CD14-positive monocyte (primary cell): ENCODE data around the gene NME7. TPM values are rescaled to one million over a fixed set of nuclear protein-coding genes. Genes with fewer than 3 reads are reported as not detected.
"Not testable (repeated sequence)": the region's sequence is repeated elsewhere in the genome, so short reads cannot be mapped to it uniquely, and the experiment has no call there.

Source experiments
- DNase-seq, 3 donors: peaks; one replicate each; pipeline ENCODE4 v3.0.0-alpha.2; 2011 to 2022
- H2AFZ ChIP-seq: 2 replicates; pipeline ENCODE4 v1.6.0; 2012; ENCODE audit warnings: mild to moderate bottlenecking, low read depth, low read length, inconsistent platforms; ENCODE audit not compliant: insufficient read depth, poor library complexity, severe bottlenecking
- H3K27ac ChIP-seq, 2 donors: 1 replicate in 1 of 2; 2 replicates in 1 of 2; pipeline ENCODE4 v1.5.1; 2012 to 2013; ENCODE audit warnings: low read length in 2 of 2, control low read depth in 1 of 2, inconsistent platforms in 1 of 2, low read depth in 1 of 2, mild to moderate bottlenecking in 1 of 2
- H3K27me3 ChIP-seq, 2 donors: one replicate each; pipeline versions ENCODE4 v1.6.0 to v1.6.1; 2011 to 2013; ENCODE audit warnings: low read length in 2 of 2; ENCODE audit not compliant: control insufficient read depth in 2 of 2, insufficient read depth in 2 of 2
- H3K36me3 ChIP-seq, 2 donors: replicated peaks in 1 of 2; 1 replicate in 1 of 2; 2 replicates in 1 of 2; pipeline versions ENCODE4 v1.5.1 to v1.6.1; 2012 to 2013; ENCODE audit warnings: low read length in 2 of 2, control low read depth in 1 of 2, inconsistent platforms in 1 of 2, mild to moderate bottlenecking in 1 of 2; ENCODE audit not compliant: insufficient read depth in 2 of 2, control insufficient read depth in 1 of 2
- H3K4me1 ChIP-seq, 2 donors: 1 replicate in 1 of 2; 2 replicates in 1 of 2; pipeline versions ENCODE4 v1.5.1 to v1.6.1; 2012 to 2013; ENCODE audit warnings: low read length in 2 of 2, control low read depth in 1 of 2, inconsistent platforms in 1 of 2, mild to moderate bottlenecking in 1 of 2, moderate library complexity in 1 of 2; ENCODE audit not compliant: insufficient read depth in 2 of 2, control insufficient read depth in 1 of 2
- H3K4me2 ChIP-seq: replicated peaks from 2 replicates; pipeline ENCODE3; 2012; ENCODE audit warnings: low read length, moderate library complexity, mild to moderate bottlenecking; ENCODE audit not compliant: poor library complexity, severe bottlenecking; ENCODE audit errors: extremely low read depth
- H3K4me3 ChIP-seq, 3 experiments: fragments of 200-600 bp in 1 of 3; sonication (generic) in 1 of 3; replicated peaks in 1 of 3; 1 replicate in 2 of 3; 2 replicates in 1 of 3; pipeline ENCODE4 v1.5.1; 2011 to 2013; ENCODE audit warnings: low read length in 3 of 3, mild to moderate bottlenecking in 3 of 3, control low read depth in 2 of 3, low read depth in 2 of 3, inconsistent platforms in 1 of 3, moderate library complexity in 1 of 3
- H3K79me2 ChIP-seq: 2 replicates; pipeline ENCODE4 v1.6.0; 2012; ENCODE audit warnings: mild to moderate bottlenecking, control low read depth, inconsistent platforms, low read length, moderate library complexity; ENCODE audit not compliant: insufficient read depth
- H3K9ac ChIP-seq: 2 replicates; pipeline ENCODE4 v1.6.0; 2017; ENCODE audit warnings: low read length, mild to moderate bottlenecking; ENCODE audit not compliant: insufficient read depth, poor library complexity, severe bottlenecking
- H3K9me3 ChIP-seq, 2 donors: replicated peaks in 1 of 2; 1 replicate in 1 of 2; 2 replicates in 1 of 2; pipeline versions ENCODE4 v1.5.1 to v1.6.1; 2012 to 2013; ENCODE audit warnings: low read length in 2 of 2, control low read depth in 1 of 2; ENCODE audit not compliant: control insufficient read depth in 1 of 2, insufficient read depth in 1 of 2
- H4K20me1 ChIP-seq: 2 replicates; pipeline ENCODE4 v1.6.0; 2012; ENCODE audit warnings: mild to moderate bottlenecking, low read length, control low read depth, moderate library complexity; ENCODE audit not compliant: insufficient read depth
- H3K27ac Mint-ChIP-seq, 7 donors: one replicate each; pipeline ENCODE4 v1.8.0; 2020; ENCODE audit warnings: mild to moderate bottlenecking in 7 of 7, mixed read lengths in 7 of 7, moderate library complexity in 6 of 7, inconsistent platforms in 2 of 7
- H3K27me3 Mint-ChIP-seq, 3 donors: one replicate each; pipeline ENCODE4 v1.8.0; 2021 to 2022; ENCODE audit warnings: low read depth in 3 of 3, mild to moderate bottlenecking in 3 of 3, mixed read lengths in 3 of 3, moderate library complexity in 3 of 3, inconsistent platforms in 1 of 3
- H3K36me3 Mint-ChIP-seq, 2 donors: one replicate each; pipeline ENCODE4 v1.8.0; 2020; ENCODE audit warnings: mixed read lengths in 2 of 2, inconsistent platforms in 1 of 2, mild to moderate bottlenecking in 1 of 2
- H3K4me1 Mint-ChIP-seq: one replicate; pipeline ENCODE4 v1.8.0; 2020; ENCODE audit warnings: mild to moderate bottlenecking, mixed read lengths
- H3K4me3 Mint-ChIP-seq, 2 donors: one replicate each; pipeline ENCODE4 v1.8.0; 2020; ENCODE audit warnings: mild to moderate bottlenecking in 2 of 2, mixed read lengths in 2 of 2, moderate library complexity in 1 of 2
- H3K9me3 Mint-ChIP-seq, 7 donors: one replicate each; pipeline ENCODE4 v1.8.0; 2020 to 2022; ENCODE audit warnings: mixed read lengths in 7 of 7, mild to moderate bottlenecking in 6 of 7, moderate library complexity in 6 of 7, inconsistent platforms in 2 of 7
- CTCF ChIP-seq: fragments of 200-600 bp; IDR thresholded peaks from one replicate; pipeline ENCODE4 v1.8.0; 2022; ENCODE audit warnings: antibody characterized with exemption, mild to moderate bottlenecking
- WGBS: methylation state at CpG from one replicate; pipeline ENCODE4 v1.1.5; 2013; ENCODE audit warnings: missing lambda C conversion rate; ENCODE audit not compliant: insufficient coverage; 5-methylcytosine and 5-hydroxymethylcytosine counted together
- intact Hi-C, 2 donors: fragments of 100-400 bp; cut with micrococcal nuclease; formaldehyde crosslinking; loops; one replicate each; pipeline versions ENCODE4 v1.15.0 to v1.15.1; 2023
- polyA plus RNA-seq, 3 donors: library from polyadenylated mRNA; depleted of rRNA in 1 of 3; unstranded in 2 of 3; stranded (reverse) in 1 of 3; fragments of 300-500 nt in 2 of 3; fragments of >200 nt in 1 of 3; fragmentation: Illumina TruSeq in 2 of 3; gene quantifications; 1 replicate in 2 of 3; 2 replicates in 1 of 3; pipeline ENCODE4 v1.2.3, GENCODE V29; 2012 to 2021

Gene NME7
- polyA plus RNA-seq, 3 donors: 3.5 to 8.0 (median 6.0) TPM

GRCh38 chr1:169180174-169180573 lies 187.4 kb downstream of the NME7 start:
- Mint-ChIP-seq H3K27me3 (peaks cover 0 to 2% (median 1%) of the 10 kb centered on the region in 3 donors), H3K4me1 (no peaks in the 10 kb centered on the region), H3K27ac (no peak overlapping the region), H3K9me3 (peaks cover 0 to 3% (median 0%) of the 10 kb centered on the region in 7 donors), H3K36me3 (no peaks in the 10 kb centered on the region), H3K4me3 (no peak overlapping the region)
- Histone ChIP-seq H3K4me2 (no peak overlapping the region), H3K9me3 (no peaks in the 10 kb centered on the region), H3K9ac (no peak overlapping the region), H4K20me1 (no peaks in the 10 kb centered on the region), H3K4me1 (no peaks in the 10 kb centered on the region), H3K36me3 (no peaks in the 10 kb centered on the region), H3K79me2 (no peaks in the 10 kb centered on the region), H3K27ac (no peak overlapping the region), H3K27me3 (no peaks in the 10 kb centered on the region), H3K4me3 (no peak overlapping the region), H2AFZ (no peak overlapping the region)
- TF ChIP-seq CTCF: no peak
- WGBS: 100% methylated on average over 1 of the region's 3 CpGs
- intact Hi-C loops: no loop called here
- no peak for DNase-seq

GRCh38 chr1:169179431-169179830 lies 188.2 kb downstream of the NME7 start:
- H3K9me3 Mint-ChIP-seq, DNase-seq, H3K27me3 ChIP-seq, H3K9me3 ChIP-seq, H2AFZ ChIP-seq, H3K4me1 ChIP-seq, intact Hi-C loops, H3K4me2 ChIP-seq, H3K79me2 ChIP-seq, H3K4me3 Mint-ChIP-seq, H3K27ac Mint-ChIP-seq, H3K36me3 Mint-ChIP-seq, H4K20me1 ChIP-seq, H3K27me3 Mint-ChIP-seq, H3K36me3 ChIP-seq, H3K27ac ChIP-seq, H3K4me3 ChIP-seq, H3K4me1 Mint-ChIP-seq, H3K9ac ChIP-seq: not testable (repeated sequence)
- 100% methylated on average over 1 of the region's 3 CpGs for WGBS
